Measurements from ENCODE around the gene SLC12A8. TPM values are rescaled to one million over a fixed set of nuclear protein-coding genes. Genes with fewer than 3 reads are reported as not detected.

SLC12A8 gene
- total and polyA plus RNA-seq, 10 of the 15 experiments (the other 5 are each of a cell fraction or from before 2014, with no cell fraction given): 2.5 to 71.6 (median 50.1) TPM

GRCh38 chr3:125121246-125122010 lies 91.1 kb downstream of the SLC12A8 start (continued):
- TF ChIP-seq E2F8 (IDR thresholded peaks at IDR 0.05; ENCODE audit: low read depth, partially characterized antibody) (no peak), ZNF687 (IDR thresholded peaks at IDR 0.05) (no peak), IKZF2 (IDR thresholded peaks at IDR 0.05) (peak; percentile 15 to 27; a peak in 2 of 4 replicates), ZSCAN29 (IDR thresholded peaks at IDR 0.05) (no peak), ZNF622 (IDR thresholded peaks at IDR 0.05) (no peak), ZNF592 (IDR thresholded peaks at IDR 0.05) (no peak), RELB (IDR thresholded peaks at IDR 0.05; ENCODE audit: low read depth) (no peak), SMAD5 (IDR thresholded peaks at IDR 0.05; ENCODE audit: low read depth) (no peak), ZNF217 (IDR thresholded peaks at IDR 0.05) (no peak), RBBP5 (conservative IDR thresholded peaks at IDR 0.05) (no peak), TARDBP (IDR thresholded peaks at IDR 0.05; ENCODE audit: borderline replicate concordance) (no peak), ELK1 (IDR thresholded peaks at IDR 0.05; ENCODE audit: low read depth, low read length) (no peak), BRCA1 (IDR thresholded peaks at IDR 0.05; ENCODE audit: low read depth, low read length) (no peak), GATAD2B (conservative IDR thresholded peaks at IDR 0.05; ENCODE audit: low read depth) (peak; percentile 45; the same call in 1 of the 2 replicates), RUNX3 (IDR thresholded peaks at IDR 0.05; ENCODE audit: low read length) (peak; percentile 43), RAD21 (IDR thresholded peaks at IDR 0.05; ENCODE audit: insufficient read depth, low read depth, low read length) (0 out of 2 replicates have a peak, but pooled peaks have one; percentile 7)
